HG03097 (cell line): ENCODE data around the gene P2RX2.

Experiments
- ATAC-seq: cut with Tn5 transposase; IDR thresholded peaks from one replicate; pipeline ENCODE4 v1.9.1; 2021; ENCODE audit not compliant: unreplicated experiment, low FRiP score

The P2RX2 gene

DNA sequence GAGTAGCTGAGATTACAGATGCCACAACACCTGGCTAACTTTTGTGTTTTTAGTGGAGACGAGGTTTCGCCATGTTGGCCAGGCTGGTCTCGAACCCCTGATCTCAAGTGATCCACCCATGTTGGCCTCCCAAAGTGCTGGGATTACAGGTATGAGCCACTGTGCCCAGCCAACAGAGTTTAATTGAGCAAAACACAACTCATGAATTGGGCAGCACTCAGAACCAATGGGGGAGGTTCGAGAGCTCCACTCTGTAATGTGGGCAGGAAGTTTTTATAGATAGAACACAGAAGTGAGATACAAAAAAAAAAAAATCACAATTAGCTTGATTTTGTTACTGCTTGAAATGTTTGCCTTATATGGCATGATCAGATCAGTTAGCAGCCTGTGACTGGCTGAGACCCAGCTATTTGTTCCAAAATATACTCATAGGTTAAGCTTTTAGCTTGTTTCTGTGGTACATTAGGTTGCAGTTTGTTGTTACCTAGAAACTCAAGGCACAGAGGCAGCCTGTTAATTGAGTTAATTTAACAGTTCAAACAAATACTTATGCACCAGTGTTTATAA, 1.4 kb upstream of the P2RX2 start:
- ATAC-seq, result no peak

DNA sequence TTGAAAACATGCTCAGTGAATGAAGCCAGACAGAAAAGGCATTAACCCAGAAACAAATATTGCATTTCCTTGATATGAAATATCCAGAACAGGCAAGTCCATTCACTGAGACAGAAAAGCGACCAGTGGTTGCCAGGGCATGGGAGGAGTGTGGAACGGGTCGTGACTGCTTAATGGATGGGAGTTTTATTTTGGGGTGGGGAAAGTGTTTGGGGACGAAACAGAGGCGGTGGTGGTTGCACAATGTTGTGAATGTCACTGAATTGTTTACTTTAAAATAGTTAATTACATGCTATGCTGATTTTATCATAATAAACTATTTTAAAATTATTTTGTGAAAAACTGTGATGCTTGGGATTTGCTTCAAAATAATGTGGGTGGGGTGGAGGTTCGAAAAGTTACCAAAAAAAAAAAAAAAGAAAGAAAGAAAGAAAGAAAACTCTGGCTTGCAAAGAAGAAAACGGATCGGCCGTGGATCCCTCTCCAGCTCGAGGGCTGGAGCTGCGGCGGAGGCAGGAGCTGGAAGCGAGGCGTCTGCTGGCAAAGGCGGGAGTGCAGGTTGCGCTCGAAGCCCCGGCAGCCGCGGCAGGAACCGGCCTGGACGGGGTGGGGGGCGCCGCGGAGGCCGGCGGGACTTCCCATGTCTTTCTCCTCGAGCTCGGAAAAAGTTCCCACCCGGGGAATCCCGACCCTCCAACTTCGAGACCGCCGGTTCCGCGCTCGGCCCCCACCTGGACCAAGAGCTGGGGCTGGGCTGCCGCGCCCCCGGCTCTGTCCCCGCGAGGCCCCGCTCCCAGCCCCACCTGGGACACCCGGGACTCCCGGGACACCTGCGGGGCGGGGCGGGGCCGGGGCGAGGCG, 524 bp upstream of the P2RX2 start:
- ATAC-seq, result no peak

DNA sequence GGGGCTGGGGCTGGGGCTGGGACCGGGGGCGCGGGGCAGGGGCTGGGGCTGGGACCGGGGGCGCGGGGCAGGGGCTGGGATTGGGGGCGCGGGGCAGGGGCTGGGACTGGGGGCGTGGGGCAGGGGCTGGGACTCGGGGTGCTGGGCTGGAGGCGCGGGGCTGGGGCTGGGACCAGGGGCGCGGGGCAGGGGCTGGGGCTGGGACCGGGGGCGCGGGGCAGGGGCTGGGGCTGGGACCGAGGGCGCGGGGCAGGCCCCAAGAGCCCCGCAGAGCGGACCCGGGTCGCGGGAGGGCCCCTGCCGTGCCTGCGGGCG, 452 bp downstream of the P2RX2 start:
- ATAC-seq, result no peak

DNA sequence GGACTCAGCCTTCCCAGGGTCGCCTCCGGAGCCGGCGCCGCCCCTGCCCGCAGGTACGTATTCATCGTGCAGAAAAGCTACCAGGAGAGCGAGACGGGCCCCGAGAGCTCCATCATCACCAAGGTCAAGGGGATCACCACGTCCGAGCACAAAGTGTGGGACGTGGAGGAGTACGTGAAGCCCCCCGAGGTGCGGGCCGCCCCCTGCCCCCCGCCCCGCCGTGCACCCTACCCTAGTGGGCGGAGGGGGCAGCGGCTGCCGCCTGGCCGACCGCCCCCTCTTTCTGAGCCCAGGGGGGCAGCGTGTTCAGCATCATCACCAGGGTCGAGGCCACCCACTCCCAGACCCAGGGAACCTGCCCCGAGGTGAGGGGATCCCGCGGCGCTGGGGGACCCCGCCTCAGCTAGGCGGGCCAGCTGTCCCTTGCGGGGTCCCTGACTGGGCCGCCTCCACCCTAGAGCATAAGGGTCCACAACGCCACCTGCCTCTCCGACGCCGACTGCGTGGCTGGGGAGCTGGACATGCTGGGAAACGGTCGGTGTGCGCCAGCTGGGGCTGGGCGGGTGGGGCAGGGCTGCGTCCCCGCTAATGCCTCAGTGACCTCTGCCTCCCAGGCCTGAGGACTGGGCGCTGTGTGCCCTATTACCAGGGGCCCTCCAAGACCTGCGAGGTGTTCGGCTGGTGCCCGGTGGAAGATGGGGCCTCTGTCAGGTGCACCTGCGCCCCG, 973 bp downstream of the P2RX2 start:
- no peak for ATAC-seq

DNA sequence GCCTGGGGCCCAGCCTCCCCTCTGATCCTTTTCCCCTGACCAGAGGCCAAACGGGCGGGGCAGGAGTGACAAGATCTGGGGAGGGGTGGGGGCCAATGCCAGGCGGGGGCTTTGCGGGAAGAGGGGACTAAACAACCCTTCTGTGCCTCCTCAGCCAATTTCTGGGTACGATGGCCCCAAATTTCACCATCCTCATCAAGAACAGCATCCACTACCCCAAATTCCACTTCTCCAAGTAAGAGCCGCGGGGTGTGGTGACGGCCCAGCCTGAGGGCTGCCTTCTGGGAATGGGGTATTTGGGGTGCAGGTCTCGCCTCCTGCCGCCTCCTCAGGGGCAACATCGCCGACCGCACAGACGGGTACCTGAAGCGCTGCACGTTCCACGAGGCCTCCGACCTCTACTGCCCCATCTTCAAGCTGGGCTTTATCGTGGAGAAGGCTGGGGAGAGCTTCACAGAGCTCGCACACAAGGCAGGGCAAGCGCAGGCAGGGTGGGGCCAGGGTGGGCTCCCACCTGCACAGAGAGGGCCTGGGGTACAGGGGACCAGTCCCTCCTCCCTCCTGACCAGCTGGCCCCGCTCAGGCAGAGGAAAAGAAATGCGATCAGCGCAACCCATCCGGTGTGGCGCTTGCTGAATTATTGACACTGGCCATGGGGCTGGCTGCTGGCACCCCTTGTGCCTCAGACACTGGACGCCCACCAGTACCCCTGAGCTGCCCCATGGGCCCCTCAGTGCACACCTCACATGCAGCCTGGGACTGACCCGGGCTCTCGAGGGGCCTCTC, 1.7 kb downstream of the P2RX2 start:
- no peak for ATAC-seq

DNA sequence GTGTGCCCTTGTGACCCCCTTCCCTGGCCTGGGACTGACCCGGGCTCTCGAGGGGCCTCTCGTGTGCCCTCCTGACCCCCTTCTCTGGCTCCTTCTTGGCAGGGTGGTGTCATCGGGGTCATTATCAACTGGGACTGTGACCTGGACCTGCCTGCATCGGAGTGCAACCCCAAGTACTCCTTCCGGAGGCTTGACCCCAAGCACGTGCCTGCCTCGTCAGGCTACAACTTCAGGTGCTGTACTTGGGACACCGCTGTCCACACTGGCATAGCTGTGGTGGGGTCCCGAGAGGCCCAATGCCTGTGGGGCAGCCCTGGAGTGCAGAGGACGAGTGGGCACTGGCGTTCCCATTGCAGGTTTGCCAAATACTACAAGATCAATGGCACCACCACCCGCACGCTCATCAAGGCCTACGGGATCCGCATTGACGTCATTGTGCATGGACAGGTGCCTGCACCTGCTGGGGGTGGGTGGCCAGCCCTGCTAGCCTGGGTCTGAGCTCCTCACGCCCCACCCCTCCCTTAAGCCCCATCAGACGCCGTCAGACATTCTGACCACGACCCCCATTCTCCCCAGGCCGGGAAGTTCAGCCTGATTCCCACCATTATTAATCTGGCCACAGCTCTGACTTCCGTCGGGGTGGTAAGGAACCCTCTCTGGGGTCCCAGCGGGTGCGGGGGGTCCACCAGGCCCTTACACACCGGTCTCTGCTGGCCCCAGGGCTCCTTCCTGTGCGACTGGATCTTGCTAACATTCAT, 2.5 kb downstream of the P2RX2 start:
- ATAC-seq, result no peak

DNA sequence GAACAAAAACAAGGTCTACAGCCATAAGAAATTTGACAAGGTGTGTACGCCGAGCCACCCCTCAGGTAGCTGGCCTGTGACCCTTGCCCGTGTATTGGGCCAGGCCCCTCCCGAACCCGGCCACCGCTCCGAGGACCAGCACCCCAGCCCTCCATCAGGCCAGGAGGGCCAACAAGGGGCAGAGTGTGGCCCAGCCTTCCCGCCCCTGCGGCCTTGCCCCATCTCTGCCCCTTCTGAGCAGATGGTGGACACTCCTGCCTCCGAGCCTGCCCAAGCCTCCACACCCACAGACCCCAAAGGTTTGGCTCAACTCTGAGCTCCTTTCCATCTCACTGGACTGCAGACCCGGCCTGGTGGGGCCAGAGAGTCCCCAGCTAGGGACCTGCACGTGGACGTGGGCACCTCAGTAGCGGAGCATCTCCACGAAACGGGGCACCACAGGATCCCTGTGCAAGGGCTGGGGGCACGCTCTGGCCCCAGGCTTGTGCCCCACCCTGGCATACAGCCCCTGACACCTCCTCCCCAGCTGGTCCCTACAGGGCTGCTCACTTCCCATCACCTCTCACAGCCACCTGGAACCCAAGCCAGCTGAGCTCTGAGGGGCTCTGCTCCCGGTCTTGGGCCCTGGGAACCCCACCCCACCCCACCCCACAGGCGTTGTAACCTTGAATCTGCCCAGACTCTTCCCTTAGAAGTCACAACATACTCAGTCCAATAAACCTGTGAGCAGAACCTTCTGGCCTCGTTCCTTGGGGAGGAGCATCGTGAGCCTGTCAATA, 3.3 kb downstream of the P2RX2 start:
- no peak for ATAC-seq

DNA sequence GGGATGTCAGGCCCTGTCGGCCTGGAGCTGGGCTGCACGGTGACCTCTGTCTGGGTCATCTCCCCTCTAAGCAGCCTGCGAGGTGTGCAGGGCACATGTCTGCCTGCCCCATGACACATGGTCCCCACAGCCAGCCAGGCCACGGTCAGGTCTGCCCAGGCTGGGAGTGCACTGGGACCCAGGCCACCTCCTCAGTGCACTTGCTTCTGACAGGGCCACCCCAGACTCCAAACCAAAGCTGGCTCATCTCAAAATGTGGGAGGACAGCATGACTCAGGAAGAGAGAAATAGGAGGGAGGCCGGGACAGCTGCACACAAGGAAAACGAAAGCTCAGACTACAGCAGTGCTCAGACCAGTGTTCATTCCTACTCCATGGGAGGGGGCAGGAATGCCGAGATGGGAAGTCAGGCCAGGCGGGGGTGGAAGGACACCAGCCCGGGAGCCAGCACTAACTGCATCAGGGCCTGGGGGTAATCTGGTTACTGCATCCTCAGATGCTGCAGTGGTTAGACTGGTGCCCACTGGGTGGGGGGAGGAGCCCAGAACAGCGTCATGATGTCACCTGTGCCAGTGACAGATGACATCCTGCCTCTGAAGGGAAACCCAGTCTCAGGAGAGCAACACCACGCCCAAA, 4.0 kb downstream of the P2RX2 start:
- ATAC-seq, result no peak

DNA sequence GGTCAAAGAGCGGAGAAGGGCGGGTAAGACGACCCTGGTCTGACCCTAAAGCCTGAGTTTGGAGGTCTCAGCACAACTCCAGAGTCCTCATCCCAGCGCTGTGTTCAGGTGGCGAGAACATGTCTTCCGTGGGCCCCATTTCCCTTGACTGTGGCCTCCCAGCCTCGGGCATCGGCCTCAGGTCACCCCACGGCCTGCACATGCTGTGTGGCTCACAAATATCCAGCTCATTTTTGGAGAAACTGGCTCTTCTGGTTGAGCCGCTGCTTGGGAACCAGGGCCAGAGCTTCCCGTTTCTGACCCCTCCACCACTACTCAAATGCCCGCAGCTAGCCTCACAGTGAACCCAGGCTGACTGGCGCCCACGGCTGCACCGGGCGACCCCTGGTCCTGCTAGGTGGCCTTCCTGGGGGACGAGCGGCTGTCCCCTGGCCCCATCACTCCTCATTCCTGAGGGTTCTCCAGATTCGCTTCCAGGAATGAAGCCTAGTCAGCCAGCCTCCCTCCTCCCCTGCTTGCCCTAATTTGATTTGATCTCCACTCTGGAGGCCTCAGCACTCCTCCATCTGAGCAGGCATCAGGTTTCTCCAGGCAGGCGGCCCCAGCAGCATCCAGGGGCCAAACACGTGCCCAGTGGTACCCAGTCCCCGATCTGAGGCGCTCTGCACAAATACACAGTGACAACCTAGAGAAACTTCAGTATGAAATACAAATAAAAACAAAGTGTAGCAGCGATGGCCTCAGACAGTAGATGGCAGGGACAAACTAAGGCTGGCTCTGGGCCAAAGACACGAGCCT, 4.7 kb downstream of the P2RX2 start:
- ATAC-seq, result no peak

DNA sequence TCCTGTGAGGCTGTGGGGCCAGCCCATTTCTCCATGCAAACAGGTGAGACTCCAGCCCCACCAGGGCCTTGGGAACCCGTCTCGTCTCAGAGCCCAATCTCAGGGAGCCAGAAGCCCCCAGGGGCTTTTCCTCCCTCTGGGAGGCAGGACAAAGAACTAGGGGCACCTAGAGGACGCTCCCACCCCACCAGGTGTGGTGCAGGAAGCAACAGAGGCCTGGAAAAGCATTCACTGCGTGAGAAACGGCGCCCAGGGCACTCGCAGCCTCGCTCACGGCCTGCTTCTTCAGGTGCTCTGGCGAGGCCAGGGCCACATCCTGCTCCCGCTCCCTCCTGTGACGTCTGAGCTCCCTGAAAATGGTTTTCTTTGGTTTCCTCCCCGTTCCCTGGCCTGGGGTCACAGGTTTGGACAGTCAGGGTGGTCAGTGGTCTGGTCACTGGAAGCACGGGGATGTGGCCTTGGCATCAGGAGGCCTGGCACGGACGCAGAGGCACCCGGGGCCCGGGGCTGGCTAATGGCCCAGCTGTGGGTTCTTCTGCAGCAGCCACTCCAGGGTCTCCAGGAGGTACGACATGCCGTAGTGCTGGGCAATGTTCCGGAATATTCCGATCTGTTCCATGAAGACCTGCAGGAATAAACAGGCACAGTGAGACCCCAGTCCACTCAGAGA, 5.7 kb downstream of the P2RX2 start:
- no peak for ATAC-seq

DNA sequence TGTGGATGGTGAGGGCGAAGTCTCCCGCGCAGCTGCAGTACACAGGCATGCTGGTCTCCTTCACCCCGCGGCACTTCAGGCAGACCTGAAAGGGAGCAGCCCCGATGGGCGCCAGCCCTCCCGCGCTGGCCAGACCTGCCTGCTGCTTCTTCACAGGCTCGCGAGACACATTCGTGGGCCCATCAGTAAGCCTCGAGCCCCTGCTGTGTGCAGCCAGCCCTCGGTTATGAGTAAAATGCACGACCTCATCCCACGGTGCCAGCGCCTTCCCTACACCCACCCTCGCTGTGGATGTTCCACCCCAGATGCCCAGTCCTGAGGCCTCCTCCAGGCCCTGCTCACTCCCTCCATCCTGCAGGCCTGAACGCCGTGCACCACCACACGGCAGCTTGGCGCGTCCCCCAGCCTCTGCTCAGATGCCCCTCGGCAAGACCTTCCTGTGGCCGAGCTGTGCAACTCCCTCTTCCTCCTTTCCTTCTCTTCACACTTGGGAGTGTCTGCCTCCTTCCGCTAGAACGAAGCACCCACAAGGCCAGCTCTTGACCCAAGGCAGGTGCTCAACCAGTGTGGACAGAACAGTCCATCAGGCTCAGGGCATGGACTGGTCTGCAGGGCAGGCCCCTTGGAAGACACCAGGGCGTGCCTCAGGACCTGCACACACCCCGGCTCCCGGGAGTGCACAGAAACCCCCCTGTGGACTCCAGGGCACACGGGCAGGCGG, 6.5 kb downstream of the P2RX2 start:
- no peak for ATAC-seq

DNA sequence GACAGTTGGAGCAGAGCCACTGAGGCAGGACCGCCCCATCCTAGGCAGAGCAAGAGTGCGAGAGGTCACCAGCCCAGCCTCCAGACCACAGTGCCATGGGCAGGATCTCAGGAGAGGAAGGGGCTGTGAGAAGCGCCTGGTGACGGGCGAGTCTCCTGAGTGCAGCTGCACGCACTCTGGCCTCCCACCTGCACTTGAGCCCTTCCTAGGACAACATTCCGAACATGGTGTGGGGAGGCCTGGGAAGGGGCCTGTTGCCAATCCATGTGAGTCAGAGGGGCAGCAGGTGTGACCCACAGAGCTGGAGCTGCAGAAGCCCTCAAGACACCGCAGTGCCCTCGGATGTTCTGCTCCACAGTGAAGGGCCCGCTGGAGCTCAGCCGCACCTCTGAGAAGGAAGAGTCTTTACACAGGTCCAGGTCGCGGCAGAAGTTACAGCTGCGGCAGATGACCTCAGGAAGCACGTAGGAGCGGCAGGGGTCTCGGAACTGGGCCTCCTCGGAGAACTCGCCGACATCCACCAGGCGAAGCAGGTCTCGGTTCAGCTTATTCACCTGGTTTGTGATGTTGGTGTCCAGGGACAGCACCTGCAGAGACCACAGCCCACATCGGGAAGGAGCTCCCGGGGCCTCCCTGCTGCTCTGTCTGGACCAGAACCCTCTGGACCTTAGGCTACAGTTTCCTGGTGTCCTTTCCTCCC, 7.3 kb downstream of the P2RX2 start:
- ATAC-seq, result no peak

DNA sequence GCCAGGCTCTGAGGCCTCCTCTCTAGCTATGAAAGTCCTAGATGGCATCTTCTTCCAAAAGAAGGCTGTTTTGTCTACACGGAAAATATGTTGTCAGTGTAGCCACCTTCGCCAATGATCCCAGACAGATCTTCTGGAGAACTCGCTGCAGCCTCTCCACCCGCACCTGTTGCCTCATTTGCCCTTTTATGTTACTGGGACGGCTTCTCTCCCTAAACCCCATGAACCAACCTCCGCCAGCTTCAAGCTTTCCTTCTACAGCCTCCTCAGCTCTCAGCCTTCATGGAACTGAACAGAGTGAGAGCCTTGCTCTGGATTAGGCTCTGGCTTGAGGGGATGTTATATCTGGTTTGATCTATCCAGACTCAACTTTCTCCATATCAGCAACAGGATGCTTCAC, 10.8 kb downstream of the P2RX2 start:
- no peak for ATAC-seq

DNA sequence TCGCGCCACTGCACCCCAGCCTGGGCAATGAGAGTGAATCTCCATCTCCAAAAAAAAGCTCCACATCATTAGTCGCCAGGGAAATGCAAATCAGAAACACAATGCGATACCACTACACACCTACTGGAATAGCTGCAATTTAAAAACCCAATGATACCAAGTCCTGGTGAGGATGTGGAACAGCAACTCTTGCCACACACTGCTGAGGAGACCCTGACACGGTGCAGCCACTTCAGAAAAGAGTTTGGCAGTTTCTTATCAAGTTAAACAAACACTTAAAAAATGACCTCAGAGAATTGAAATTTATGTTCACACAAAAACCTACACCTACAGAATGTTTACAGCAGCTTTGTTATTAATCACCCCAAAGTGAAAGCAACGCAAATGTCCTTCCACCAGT, 12.1 kb downstream of the P2RX2 start:
- no peak for ATAC-seq

DNA sequence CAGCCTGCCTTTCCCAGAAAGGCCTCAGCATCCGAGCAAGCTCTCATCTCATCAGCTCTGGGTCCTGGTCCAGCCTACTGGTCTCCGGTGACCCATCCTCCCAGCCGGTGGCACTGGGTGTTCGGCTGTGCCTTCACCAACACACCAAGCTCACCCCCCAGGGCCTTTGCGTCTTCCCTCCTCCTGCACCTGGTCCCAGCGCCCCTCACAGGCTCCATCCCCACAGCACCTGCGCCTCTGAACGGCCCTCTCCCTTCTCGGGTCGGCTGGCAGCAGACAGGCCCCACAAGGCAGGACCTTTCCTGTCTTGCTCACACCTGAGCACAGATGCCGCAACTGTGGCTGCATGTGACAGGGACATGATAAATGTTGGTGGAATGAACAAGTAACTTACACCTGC, 13.1 kb downstream of the P2RX2 start:
- ATAC-seq, result no peak

DNA sequence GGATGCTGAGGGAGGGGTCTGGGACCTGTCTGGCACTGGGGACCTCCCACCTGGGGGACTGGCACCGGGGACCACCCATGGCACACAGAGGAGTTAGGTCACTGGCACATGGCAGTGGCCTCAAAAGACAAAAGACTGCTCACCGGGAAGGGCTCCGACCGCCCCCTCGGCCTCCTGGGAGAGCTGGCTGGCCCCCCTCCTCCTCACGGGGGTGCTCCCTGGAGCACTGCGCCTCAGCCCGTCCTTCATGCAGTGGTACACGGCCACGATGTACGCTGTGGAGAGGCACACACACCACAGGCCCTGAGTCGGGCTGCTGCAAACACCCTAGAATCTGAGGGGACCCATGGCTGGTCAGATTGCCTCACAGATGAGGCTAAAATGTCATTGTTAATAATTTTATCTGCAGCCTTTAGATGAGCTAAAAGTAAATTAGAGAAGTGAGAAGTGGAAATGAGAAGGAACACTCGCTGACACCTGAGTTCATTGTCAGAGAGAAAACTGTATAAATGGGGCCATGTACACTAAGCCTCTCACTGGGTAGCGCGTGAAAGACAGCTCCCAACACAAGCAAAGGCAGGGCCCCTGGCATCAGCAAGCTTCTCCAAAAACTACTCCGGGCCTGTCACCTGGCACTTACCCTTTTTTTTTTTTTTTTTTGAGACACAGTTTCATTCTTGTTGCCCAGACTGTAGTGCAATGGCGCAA, 14.1 kb downstream of the P2RX2 start:
- no peak for ATAC-seq
